GM19468 (cell line): ENCODE data around the gene HSBP1.

Source experiments
- ATAC-seq: cut with Tn5 transposase; IDR thresholded peaks from one replicate; pipeline ENCODE4 v1.9.1; 2021; ENCODE audit warnings: mild to moderate bottlenecking, moderate library complexity, moderate number of reproducible peaks; ENCODE audit not compliant: unreplicated experiment; ENCODE audit errors: extremely low read depth

HSBP1 gene

DNA sequence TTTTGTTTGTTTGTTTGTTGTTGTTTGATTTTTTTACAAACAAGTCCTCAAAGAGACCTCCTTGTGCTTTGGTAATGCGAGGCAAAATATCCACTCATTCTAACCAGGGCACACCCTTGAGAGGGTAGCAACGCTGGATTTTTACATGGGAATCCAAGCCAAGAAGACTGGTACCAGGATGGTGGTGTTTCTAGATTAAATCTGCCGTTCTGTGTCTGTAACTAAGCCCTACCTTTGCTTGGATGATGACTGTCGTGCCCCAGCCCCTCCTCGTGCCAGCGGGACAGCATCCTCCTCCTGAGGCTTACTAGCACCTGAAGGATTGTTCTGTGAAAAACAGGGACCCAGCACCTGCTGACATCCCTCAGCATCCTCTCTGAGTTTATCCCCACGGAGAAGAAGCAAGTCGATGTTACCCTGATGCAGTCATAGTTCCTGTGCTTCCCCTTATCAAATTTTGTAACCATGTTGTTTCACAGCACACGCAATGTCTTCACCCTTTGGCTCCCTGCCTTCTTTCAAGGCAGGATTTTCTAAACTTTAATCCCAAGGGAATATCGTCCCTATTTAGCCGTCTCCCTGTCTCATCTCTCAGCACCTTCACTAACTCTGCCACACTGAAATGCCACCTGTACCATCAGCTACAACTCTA, 5.1 kb upstream of the HSBP1 start:
- no peak for ATAC-seq

- ATAC-seq: no peak
Observed at GRCh38 chr16:83803811-83804210, 4.0 kb upstream of the HSBP1 start.

GRCh38 chr16:83804366-83804765, 3.4 kb upstream of the HSBP1 start:
- no peak for ATAC-seq

- ATAC-seq: no peak
Observed at GRCh38 chr16:83806036-83806435, 1.7 kb upstream of the HSBP1 start.

DNA sequence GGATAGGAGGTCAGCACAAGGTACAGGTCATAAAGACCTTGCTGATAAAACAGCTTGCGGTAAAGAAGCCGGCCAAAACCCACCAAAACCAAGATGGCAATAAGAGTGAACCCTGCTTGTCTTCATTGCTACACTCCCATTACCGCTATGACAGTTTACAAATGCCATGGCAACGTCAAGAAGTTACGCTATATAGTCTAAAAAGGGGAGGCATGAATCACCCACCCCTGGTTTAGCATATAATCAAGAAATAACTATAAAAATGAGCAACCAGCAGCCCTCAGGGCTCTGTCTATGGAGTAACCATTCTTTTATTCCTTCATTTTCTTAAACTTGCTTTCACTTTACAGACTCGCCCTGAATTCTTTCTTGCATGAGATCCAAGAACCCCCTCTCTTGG, 1.0 kb upstream of the HSBP1 start:
- ATAC-seq: no peak

DNA sequence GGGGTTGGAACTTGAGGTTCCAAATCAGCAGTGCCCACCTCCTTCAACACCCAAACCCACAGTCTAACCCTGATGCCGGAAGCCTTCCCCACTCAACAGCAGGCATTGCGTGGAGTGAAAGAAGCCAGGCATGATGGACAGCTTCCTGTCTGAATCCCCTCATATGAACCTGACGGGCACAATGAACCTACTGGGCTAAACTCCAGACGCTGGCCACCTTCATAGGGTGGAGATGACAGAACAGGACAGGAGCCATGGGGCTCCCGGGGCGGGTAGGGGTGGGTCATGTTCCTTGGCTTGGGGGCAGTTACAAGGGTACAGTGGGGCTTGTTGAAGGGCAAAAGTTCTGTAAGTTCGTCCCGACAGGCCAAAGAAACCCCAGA, 460 bp upstream of the HSBP1 start:
- no peak for ATAC-seq

- no peak for ATAC-seq
Observed at GRCh38 chr16:83808573-83809014, 816 bp downstream of the HSBP1 start.

- ATAC-seq: no peak
Observed at GRCh38 chr16:83809092-83809491, 1.3 kb downstream of the HSBP1 start.

DNA sequence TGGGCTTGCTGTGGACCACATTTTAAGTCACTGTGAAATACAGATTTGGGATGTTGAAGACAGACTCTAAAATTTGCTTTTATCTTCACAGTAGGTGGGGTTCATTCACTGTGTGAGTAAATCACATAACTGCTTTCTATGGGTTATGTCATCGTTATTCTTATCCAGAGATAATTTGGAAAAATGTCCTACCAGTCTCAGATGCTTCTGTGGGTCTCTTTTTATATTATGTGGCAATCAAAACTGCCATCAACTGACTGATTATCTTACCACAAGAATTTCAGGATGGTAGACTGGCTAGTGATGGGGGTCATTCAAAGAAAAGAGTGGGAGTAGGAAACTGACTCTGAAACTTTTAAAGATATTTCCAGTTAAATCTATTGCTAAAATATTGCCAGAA, 3.1 kb downstream of the HSBP1 start:
- ATAC-seq: no peak

GRCh38 chr16:83813823-83814658, 6.3 kb downstream of the HSBP1 start:
- peak; percentile 47 for ATAC-seq

DNA sequence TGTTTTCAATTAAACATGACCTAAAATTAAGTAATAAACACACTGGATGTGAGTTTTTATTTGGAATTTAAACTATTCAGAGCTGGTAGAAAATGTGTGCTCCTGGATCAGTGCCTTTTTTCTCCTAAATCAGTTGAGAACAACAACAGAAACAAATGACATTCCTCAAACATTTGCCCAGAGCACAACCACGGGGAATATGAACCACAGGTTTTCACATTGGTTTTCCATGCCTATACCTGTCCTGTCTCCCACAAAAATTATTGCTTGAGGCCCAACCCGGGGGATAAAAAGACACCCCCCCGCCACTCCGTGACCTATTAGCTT, 6.8 kb downstream of the HSBP1 start:
- ATAC-seq: no peak

DNA sequence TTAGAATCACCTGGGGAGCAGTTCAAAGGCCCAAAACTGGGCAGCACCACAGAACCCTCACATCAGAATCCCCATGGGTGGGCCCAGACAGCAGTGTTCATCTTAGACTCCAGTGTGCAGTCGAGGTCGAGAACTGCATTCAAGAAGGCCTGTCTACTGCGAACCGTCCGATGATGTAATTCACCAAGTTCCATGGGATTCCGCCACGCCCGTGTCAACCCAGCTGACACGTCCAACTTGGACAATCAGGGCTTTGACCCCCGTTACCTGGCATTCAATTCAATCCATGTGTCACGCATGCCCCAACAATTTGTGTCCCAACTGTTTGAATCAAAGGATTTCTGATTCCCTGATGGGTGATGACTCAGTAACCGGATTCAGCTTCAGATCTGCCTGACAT, 9.2 kb downstream of the HSBP1 start:
- no peak for ATAC-seq

DNA sequence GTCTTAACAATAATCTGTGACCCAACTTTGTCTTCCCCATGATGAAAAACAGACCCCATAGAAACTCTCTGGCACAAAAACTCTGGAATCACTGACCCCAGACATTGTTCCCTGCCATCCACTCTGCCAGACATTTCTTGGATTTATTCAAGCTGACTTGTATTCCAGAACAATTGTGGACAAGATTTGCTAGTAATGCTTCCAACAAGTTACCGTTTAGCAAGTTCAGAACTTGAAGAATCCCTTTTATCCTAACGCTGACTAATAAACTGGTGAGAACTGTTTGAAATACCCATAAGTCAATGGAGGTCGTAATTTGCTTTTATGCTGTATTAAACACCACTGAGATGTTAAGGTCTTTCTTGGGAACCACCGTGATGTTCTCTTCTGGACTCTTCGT, 10.5 kb downstream of the HSBP1 start:
- ATAC-seq: no peak

DNA sequence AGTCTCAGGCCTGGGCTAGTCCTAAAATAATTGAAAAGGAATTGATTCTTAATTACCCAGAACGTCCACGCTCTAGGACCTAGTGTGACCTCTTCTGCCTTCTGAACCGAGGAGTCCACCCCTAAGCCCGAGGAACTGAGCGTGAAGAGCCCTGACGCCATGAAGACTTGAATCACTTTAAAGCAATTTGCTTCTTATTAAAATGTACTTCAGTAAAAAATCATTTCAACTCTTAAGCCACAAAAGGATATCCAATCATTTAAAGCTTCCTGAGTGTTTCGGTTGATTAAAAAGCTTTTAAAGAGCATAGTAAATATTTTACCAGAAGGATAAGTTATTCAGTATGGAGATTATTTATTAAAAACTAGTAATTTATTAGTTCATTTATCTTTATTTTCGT, 11.6 kb downstream of the HSBP1 start:
- no peak for ATAC-seq

DNA sequence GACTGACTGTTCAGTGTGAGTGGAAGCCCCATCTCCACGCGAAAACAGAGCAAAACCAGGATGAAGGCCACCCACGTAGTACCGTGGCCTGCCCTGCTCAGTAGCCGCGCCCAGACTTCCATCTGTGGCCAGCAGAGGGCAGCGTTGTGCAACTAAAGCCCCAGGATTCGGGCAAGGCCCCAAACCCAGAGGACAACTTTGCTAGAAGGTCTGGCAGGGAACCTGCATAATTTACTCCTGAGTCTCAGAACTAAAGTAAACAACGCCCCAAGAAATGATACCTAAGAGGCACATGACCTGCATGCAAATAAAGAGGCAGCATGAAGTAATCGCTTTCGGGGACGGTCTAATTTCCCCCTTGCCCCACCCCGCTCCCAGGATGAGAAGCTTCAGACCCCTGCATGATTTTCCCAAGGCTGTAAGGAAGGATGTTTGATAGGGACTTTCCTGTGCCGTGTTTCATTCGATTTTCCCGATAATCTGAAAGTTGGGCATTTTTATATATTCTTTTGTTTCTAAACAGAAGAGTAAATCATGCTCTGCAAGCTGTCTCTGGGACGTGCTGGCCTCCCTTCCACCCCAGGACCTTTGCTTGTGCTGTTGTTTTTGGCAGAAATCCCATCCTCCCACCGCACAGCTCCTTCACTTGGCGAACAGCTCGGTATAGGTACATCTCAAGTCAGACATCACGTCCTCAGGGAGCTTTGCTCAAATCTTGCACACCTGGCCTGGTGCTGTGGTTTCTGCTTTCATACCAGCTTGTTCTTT, 18.6 kb downstream of the HSBP1 start:
- ATAC-seq: no peak

- no peak for ATAC-seq
Observed at GRCh38 chr16:83830091-83830768, 22.5 kb downstream of the HSBP1 start.

- no peak for ATAC-seq
Observed at GRCh38 chr16:83830769-83831455, 23.1 kb downstream of the HSBP1 start.

- ATAC-seq: no peak
Observed at GRCh38 chr16:83831456-83831987, 23.7 kb downstream of the HSBP1 start.

GRCh38 chr16:83833921-83834320, 26.1 kb downstream of the HSBP1 start:
- ATAC-seq: no peak
